ENCODE measurements around the gene CDIP1.

GRCh38 chr16:4508806-4509205, 29.8 kb downstream of the CDIP1 start:
- TF ChIP-seq, protein P1, sequence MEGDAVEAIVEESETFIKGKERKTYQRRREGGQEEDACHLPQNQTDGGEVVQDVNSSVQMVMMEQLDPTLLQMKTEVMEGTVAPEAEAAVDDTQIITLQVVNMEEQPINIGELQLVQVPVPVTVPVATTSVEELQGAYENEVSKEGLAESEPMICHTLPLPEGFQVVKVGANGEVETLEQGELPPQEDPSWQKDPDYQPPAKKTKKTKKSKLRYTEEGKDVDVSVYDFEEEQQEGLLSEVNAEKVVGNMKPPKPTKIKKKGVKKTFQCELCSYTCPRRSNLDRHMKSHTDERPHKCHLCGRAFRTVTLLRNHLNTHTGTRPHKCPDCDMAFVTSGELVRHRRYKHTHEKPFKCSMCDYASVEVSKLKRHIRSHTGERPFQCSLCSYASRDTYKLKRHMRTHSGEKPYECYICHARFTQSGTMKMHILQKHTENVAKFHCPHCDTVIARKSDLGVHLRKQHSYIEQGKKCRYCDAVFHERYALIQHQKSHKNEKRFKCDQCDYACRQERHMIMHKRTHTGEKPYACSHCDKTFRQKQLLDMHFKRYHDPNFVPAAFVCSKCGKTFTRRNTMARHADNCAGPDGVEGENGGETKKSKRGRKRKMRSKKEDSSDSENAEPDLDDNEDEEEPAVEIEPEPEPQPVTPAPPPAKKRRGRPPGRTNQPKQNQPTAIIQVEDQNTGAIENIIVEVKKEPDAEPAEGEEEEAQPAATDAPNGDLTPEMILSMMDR (IDR thresholded peaks at IDR 0.05) = no peak
- no peak for TF ChIP-seq POLR2A (IDR thresholded peaks at IDR 0.05; ENCODE audit: low read depth)

Data from esophagus muscularis mucosa (tissue), 3 donors.